ENCODE results near the gene TRPT1.

Gene TRPT1

GRCh38 chr11:64206457-64207255 is 19.3 kb downstream of the TRPT1 start, which contains the start of gene FERMT3:
Gene FERMT3 (plus strand): TSS chr11:64206721. CDS start chr11:64207365, 644 bp downstream.
- DNase-seq, result peak; percentile 38 to 84 (median 57)

GRCh38 chr11:64204464-64204989 is 21.5 kb downstream of the TRPT1 start:
- DNase-seq, result peak; percentile 64 to 83 (median 81)

GRCh38 chr11:64204080-64204440 is 21.9 kb downstream of the TRPT1 start:
- no peak for DNase-seq

GRCh38 chr11:64203421-64204079 is 22.4 kb downstream of the TRPT1 start:
- no peak for DNase-seq

GRCh38 chr11:64202992-64203391 is 23.0 kb downstream of the TRPT1 start:
- no peak for DNase-seq

DNA sequence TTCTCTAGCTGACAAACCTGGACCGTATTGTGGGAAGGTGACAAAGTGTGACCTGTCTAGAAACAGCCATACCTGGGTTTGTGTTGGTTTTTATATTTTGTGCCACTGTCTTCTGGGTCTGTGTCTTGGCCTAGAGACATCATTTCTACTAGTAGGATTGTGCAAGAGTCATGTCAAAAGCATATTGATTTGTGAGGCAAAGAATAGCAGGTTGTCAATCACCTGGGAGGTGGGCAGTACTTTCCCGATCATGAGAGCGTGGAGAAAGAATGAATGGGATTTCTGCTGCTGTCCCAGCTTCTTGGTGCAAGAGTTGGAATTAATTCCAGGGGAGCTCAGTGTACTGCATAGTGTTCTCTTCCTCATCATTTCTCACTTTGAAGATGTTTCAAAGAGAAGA is 24.4 kb downstream of the TRPT1 start:
- no peak for DNase-seq

DNA sequence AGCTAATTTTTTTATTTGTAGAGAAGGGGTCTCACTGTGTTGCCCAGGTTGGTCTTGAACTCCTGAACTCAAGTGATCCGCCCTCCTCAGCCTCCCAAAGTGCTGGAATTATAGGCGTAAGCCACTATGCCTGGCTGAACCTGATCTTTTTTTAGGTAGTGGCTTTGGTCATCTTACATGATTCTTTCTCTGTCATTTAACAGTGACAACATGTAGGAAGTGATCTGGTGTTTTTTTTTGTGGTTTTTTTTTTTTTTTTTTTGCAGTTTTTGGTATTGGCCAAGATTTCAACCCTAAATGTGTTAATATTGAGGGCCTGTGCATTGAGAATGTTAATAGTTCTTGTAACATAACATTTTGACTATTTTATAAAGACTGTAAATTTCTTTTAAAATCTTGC is 27.5 kb downstream of the TRPT1 start:
- DNase-seq, result no peak

DNA sequence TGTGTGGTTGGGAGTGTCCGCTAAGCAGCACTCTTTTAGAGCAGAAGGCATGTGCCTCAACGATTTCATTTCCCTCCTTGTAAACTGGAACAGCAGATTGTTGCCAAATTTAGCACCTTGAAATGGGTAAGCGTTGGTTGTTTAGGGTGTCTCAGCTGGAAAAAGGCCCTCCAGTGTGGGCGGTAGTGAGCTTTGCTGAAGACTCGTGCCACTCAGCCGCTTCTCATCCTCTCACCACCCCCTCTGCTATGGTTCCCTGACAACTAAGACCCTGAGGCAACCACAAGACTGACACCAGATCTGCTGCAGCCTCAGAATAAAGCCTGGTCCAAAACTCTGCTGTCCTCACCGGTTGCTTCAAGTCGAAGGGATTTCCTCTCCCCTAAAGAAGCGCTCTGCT is 29.4 kb downstream of the TRPT1 start:
- DNase-seq, result no peak

- DNase-seq, result no peak
Measured at GRCh38 chr11:64192434-64192833, 33.6 kb downstream of the TRPT1 start.

DNA sequence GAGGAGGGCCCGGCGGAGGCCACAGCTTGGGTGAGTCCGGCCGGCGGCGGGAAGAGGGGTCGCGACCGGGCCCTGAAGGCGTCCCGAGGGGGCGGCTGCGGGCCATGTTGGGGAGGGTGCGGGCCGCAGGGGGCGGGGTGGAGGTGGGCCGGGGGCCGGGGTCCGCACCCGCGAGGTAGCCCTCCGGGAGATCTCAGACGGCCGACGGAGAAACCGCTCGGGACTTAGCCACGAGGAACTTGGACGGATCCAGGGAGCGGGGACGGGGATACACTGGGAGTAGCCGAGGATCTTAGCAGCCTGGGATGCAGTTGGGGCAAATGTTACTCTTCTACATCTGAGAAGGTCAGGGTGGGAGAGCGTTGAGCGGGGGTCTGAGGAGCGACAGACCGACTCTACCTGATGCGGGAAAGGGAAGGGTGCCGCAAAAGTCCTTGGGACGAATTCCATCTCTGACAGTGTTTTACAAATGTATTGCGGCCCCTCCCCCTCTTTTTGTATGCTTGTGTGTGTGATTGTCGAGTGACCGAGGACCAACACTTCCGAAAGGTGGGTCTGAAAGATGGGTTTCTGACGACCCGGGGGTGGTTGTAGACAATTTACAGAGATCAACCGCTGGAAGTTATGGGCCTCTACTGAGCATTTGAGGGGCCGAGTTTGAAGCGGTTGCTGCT is 39.4 kb downstream of the TRPT1 start:
- DNase-seq, result peak in 1 of 5 donors; percentile 74

DNA sequence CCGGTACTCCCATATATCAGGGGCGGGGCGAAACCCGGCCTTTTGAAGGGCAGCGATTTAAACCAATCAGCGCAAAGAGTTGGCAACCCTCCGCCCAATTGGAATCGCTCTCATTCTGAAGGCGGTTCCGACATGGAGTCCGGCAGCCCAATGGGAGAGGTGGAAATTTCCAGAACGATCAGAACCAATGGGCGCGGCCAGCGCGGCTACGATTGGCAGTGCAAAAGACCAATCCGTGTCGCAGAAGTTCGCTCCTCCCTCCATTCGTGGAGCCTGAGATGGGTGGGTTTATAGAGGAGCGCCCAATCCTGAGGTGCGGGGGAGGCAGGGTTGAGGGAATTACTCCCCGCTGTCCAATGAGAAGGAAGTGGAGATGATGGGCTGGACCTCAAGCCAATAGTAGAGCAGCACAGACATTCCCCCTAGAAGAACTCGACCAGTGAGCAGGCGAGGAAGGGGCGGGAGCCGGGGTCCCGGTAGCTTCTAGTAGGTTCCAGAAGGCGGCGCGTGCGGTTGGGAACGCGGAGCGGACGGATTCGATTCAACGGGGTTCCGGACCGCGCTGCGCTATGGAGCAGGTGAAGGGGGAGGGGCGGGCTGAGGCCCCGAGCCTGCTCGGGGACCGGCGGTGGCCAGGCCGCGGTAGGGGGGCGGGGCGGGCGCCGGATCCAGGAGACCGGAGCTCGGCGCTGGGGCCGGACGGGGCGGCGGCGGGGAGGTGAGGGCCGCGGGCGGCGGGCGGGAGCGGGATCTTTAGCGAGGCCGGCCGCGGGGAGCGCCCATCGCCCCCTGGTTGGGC is 40.1 kb downstream of the TRPT1 start, which contains the start of gene STIP1:
Gene STIP1, plus strand, starts transcription at position 479 of the 799 bp plus-strand sequence. Its CDS starts 91 bp downstream, at position 570.
- peak; percentile 95 to 100 (median 98) for DNase-seq

DNA sequence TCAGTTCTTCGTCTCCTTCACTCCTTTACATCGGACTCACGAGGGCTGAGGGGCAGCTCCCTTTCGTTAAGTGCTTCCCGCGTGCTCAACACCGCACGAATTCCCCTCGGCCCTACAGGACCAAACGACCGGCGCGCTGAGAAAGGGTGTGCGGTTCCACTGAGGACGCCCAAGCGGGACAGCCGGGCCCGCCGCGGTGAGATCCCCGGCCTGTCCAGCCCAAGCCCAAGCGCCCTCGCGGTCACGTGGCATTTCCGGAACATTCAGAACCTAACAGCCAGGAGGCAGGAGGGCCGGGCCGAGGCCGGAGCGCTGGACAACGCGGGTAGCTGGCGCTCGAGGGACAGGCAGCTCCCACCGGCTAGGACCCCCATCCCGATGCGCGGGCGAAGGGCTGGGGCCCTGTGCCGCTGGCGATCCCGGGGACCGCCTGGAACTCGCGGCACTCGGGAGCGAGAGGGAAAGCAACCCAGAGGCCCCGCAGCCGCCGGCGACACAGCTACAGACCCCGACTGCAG is 40.8 kb downstream of the TRPT1 start:
- no peak for DNase-seq

GRCh38 chr11:64183890-64184289 is 42.1 kb downstream of the TRPT1 start:
- DNase-seq, result no peak

GRCh38 chr11:64181506-64182411 is 44.2 kb downstream of the TRPT1 start:
- DNase-seq, result peak in 1 of 5 donors; percentile 43

DNA sequence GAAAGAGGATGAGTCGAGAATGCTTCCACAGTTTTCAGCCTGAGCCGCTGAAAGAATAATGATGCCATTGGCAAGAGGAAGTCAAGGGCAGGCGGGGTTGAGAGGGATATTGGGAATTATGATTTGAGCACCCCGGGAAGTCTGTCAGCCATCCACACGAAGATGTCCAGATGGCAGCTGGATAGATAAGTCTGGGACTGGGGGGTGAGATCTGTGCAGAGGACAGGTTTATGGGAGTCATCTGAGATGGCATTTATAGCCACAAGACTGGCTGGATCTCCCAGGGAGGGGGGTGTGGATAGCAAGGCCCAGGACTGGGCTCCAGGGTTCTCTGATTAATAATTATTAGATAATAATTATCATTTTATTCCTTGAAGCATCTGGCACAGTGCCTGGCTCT is 45.1 kb downstream of the TRPT1 start:
- no peak for DNase-seq

DNA sequence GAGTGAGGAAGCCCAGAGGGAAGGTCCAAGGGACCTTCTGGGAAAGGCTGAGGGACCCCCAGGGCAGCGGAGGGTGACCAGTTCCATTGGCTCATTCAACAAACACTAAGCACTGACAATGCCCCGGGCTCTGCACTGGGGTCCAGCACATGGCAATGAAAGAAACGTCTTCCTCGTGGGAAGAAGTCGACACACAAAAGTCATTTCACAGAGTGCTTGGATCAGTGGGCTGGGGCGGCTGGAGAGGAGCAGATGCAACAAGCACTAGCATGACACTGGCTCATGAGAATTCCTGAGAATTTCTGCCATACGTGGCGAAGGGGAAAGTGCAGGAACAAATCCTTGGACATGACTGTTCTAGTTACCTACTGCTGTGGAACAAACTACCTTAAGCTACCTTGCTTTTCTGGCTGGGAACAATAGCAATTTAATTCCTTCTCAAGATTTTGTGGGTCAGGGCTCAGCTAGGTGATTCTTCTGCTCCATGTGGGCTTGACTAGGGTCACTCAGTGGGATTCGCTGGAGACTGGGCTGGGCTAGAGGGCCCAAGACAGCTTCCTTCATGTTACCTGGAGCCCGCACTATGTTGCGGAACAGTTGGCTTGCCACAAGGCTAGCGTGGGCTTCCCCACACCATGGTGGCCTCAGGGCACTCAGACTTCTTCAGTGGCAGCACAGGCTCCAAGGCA is 46.9 kb downstream of the TRPT1 start:
- no peak for DNase-seq

DNA sequence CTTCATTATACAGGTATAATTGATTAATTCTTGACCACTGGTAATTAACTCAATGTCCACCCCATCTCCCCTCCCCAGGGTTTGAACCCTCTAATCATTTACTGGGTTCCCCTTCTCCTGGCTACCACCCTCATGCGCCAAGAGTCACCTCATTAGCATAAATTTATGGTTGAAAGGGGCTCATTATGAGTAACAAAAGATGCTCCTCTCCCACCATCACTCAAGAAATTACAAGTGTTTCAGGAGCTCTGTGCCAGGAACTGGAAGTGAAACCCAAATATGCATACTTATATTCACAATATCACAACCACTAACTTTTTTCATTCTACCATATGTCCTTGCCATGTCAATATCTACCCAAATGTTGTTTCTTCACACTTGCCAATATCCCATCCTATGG is 47.8 kb downstream of the TRPT1 start:
- no peak for DNase-seq

- DNase-seq, result peak in 1 of 5 donors; percentile 22
Measured at GRCh38 chr11:64176751-64177150, 49.2 kb downstream of the TRPT1 start.
